SK-N-SH (cell line): Measurements from ENCODE around the gene MEG3. TPM values are rescaled to one million over a fixed set of nuclear protein-coding genes. Genes with fewer than 3 reads are reported as not detected.
"Not testable (repeated sequence)": the region's sequence is repeated elsewhere in the genome, so short reads cannot be mapped to it uniquely, and the experiment has no call there.

ENCODE experiments used
- CTCF ChIA-PET: fragments of 300-600, 350-600 bp; formaldehyde crosslinking; extraction: SDS; loops from one replicate; lab custom pipeline; 2021; lab: Yijun Ruan, JAX
- POLR2A ChIA-PET: fragments of 350-600 bp; sonication (Branson Sonifier 250); formaldehyde crosslinking; extraction: SDS; loops from one replicate; lab custom pipeline; 2020; ENCODE audit warnings: antibody characterized with exemption, inconsistent platforms; lab: Yijun Ruan, JAX
- DNase-seq: peaks from one replicate; pipeline ENCODE4 v3.0.0; 2012
- H2AFZ ChIP-seq: fragments of 200-600 bp; sonication (generic); 2 replicates; pipeline ENCODE4 v1.8.1; 2016; ENCODE audit warnings: antibody characterized with exemption, mild to moderate bottlenecking, low read depth
- H3F3A ChIP-seq: fragments of 200-600 bp; sonication (generic); replicated peaks from 2 replicates; pipeline ENCODE3; 2016; ENCODE audit warnings: antibody characterized with exemption, mild to moderate bottlenecking; ENCODE audit not compliant: insufficient read depth
- H3K27ac ChIP-seq, 2 experiments: fragments of 200-500 bp in 1 of 2; fragments of 200-600 bp in 1 of 2; sonication (Bioruptor generic) in 1 of 2; sonication (generic), shearing (Covaris generic) in 1 of 2; 2 replicates each; pipeline versions ENCODE4 v1.5.1 to v1.6.1; 2014 to 2016; ENCODE audit warnings: low read depth in 2 of 2, inconsistent platforms in 1 of 2, low read length in 1 of 2, mild to moderate bottlenecking in 1 of 2, mixed read lengths in 1 of 2
- H3K27me3 ChIP-seq: fragments of 200-600 bp; sonication (generic), shearing (Covaris generic); 2 replicates; pipeline ENCODE4 v1.6.1; 2016; ENCODE audit warnings: mixed run types; ENCODE audit not compliant: insufficient read depth
- H3K36me3 ChIP-seq, 2 experiments: fragments of 200-500 bp in 1 of 2; fragments of 200-600 bp in 1 of 2; sonication (Bioruptor generic) in 1 of 2; sonication (generic) in 1 of 2; replicated peaks in 1 of 2; 2 replicates each; pipeline versions ENCODE3 to v1.5.1; 2014 to 2016; ENCODE audit warnings: low read length in 1 of 2, mild to moderate bottlenecking in 1 of 2; ENCODE audit not compliant: insufficient read depth in 2 of 2, control insufficient read depth in 1 of 2
- H3K4me1 ChIP-seq, 2 experiments: fragments of 200-500 bp in 1 of 2; fragments of 200-600 bp in 1 of 2; sonication (Bioruptor generic) in 1 of 2; sonication (generic), shearing (Covaris generic) in 1 of 2; 2 replicates each; pipeline versions ENCODE4 v1.5.1 to v1.6.1; 2014 to 2016; ENCODE audit warnings: low read depth in 1 of 2, low read length in 1 of 2, mixed run types in 1 of 2; ENCODE audit not compliant: insufficient read depth in 2 of 2, control insufficient read depth in 1 of 2
- H3K4me2 ChIP-seq: fragments of 200-600 bp; sonication (generic), shearing (Covaris generic); 2 replicates; pipeline ENCODE4 v1.6.1; 2017; ENCODE audit warnings: mixed run types
- H3K4me3 ChIP-seq, 2 experiments: fragments of 200-500 bp in 1 of 2; fragments of 200-600 bp in 1 of 2; sonication (Bioruptor generic) in 1 of 2; sonication (generic), shearing (Covaris generic) in 1 of 2; 2 replicates each; pipeline versions ENCODE4 v1.5.1 to v1.8.1; 2014 to 2016; ENCODE audit warnings: low read depth in 2 of 2, inconsistent platforms in 1 of 2, low read length in 1 of 2, mild to moderate bottlenecking in 1 of 2, mixed read lengths in 1 of 2, moderate library complexity in 1 of 2
- H3K79me2 ChIP-seq: fragments of 200-600 bp; sonication (generic); 2 replicates; pipeline ENCODE4 v1.8.1; 2017; ENCODE audit warnings: mild to moderate bottlenecking; ENCODE audit not compliant: insufficient read depth
- H3K9ac ChIP-seq: fragments of 200-600 bp; sonication (generic); 2 replicates; pipeline ENCODE4 v1.6.1; 2017; ENCODE audit warnings: mixed run types
- H3K9me2 ChIP-seq: fragments of 200-600 bp; sonication (generic); 2 replicates; pipeline ENCODE4 v1.6.1; 2017; ENCODE audit warnings: mixed run types
- H3K9me3 ChIP-seq: fragments of 200-600 bp; sonication (generic); 2 replicates; pipeline ENCODE4 v1.6.1; 2017; ENCODE audit warnings: mixed run types, mild to moderate bottlenecking, moderate library complexity
- H4K20me1 ChIP-seq: fragments of 200-600 bp; sonication (generic); 2 replicates; pipeline ENCODE4 v1.6.1; 2017; ENCODE audit warnings: mild to moderate bottlenecking, mixed run types; ENCODE audit not compliant: insufficient read depth
- FOSL2 ChIP-seq: IDR thresholded peaks from 2 replicates; pipeline ENCODE4 v1.4.0; 2012; ENCODE audit warnings: low read depth, mild to moderate bottlenecking, moderate library complexity, borderline replicate concordance
- MEF2A ChIP-seq: IDR thresholded peaks from 2 replicates; pipeline ENCODE4 v1.4.0; 2012; ENCODE audit warnings: low read depth, borderline replicate concordance
- POLR2AphosphoS5 ChIP-seq: IDR thresholded peaks from 2 replicates; pipeline ENCODE4 v1.6.1; 2012; ENCODE audit warnings: low read depth, low read length
- RAD21 ChIP-seq: IDR thresholded peaks from 2 replicates; pipeline ENCODE4 v1.6.1; 2012; ENCODE audit warnings: mild to moderate bottlenecking, low read length
- RCOR1 ChIP-seq: fragments of 150-350 bp; IDR thresholded peaks from 2 replicates; pipeline ENCODE4 v1.6.1; 2017; ENCODE audit warnings: antibody characterized with exemption, low read length
- REST ChIP-seq: IDR thresholded peaks from 2 replicates; pipeline ENCODE4 v1.6.1; 2012; ENCODE audit warnings: mild to moderate bottlenecking, low read depth, low read length, moderate library complexity
- SMC3 ChIP-seq: IDR thresholded peaks from 2 replicates; pipeline ENCODE4 v1.6.1; 2012; ENCODE audit warnings: low read depth, low read length, improper control_type of control experiment
- TEAD4 ChIP-seq: IDR thresholded peaks from 2 replicates; pipeline ENCODE4 v1.4.0; 2012; ENCODE audit warnings: mild to moderate bottlenecking, borderline replicate concordance; ENCODE audit not compliant: insufficient read depth
- USF1 ChIP-seq: IDR thresholded peaks from 2 replicates; pipeline ENCODE4 v1.4.0; 2012; ENCODE audit warnings: low read depth, borderline replicate concordance
- YY1 ChIP-seq: IDR thresholded peaks from 2 replicates; pipeline ENCODE4 v1.4.0; 2012; ENCODE audit warnings: low read depth, mild to moderate bottlenecking
- ZBTB33 ChIP-seq: IDR thresholded peaks from 2 replicates; pipeline ENCODE4 v1.4.0; 2012; ENCODE audit warnings: low read depth, borderline replicate concordance
- WGBS: methylation state at CpG from one replicate; pipeline ENCODE4 v1.1.6; 2017; ENCODE audit warnings: low lambda C conversion rate; 5-methylcytosine and 5-hydroxymethylcytosine counted together
- polyA plus RNA-seq, 3 experiments: library from polyadenylated mRNA; depleted of rRNA; stranded (reverse); fragments of >200 nt; gene quantifications; 2 replicates each; pipeline ENCODE4 v1.2.3, GENCODE V29; 2012
- TF ChIP-seq, protein P1 (sequence below): IDR thresholded peaks from 2 replicates; pipeline ENCODE4; 2012

Gene MEG3
- polyA plus RNA-seq, 1 of the 3 experiments (the other 2 are of a cell fraction): not detected

GRCh38 chr14:100791995-100792394, 33.9 kb upstream of the MEG3 start (continued):
- no peak for TF ChIP-seq USF1
- TF ChIP-seq SMC3: no peak
- TF ChIP-seq, all 33 proteins: peak for 0

DNA sequence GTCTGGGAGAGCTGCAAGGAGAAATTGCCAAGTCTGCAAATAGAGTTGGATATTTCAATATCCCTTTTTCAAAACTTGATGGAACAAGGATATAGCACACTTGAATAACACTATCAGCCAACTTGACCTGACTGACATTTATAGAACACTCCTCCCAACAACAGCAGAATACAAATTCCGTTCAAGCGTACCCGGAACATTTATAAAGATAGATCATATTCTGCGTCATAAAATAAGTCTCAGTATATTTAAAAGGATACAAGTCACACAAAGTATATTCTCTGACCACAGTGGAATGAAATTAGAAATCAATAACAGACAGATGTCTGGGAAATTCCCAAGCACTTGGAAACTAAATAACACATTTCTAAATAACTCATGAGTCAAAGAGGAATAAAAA, 29.0 kb upstream of the MEG3 start:
- H3K27me3 ChIP-seq: no peaks in the 10 kb centered on the region
- no peaks in the 10 kb centered on the region for H3K9me2 ChIP-seq
- no peaks in the 10 kb centered on the region for H3K36me3 ChIP-seq
- 82% methylated on average over 4 of the region's 4 CpGs for WGBS
- no peak overlapping the region for H2AFZ ChIP-seq
- ChIA-PET CTCF (no interaction called here), POLR2A (no interaction called here)
- H3K4me3 ChIP-seq: no peak overlapping the region
- H3K9me3 ChIP-seq: no peaks in the 10 kb centered on the region
- H3K4me2 ChIP-seq: no peak overlapping the region
- H3K9ac ChIP-seq: no peak overlapping the region
- DNase-seq: no peak
- H4K20me1 ChIP-seq: no peaks in the 10 kb centered on the region
- H3F3A ChIP-seq: no peaks in the 10 kb centered on the region
- TF ChIP-seq REST: no peak
- no peak for TF ChIP-seq POLR2AphosphoS5
- TF ChIP-seq RCOR1: no peak
- H3K4me1 ChIP-seq: peaks cover 0 to 8% of the 10 kb centered on the region in 2 experiments; a peak in 1 of 4 replicates
- H3K79me2 ChIP-seq: no peaks in the 10 kb centered on the region
- H3K27ac ChIP-seq: no peak overlapping the region

- Histone ChIP-seq H3K4me1 (no peaks in the 10 kb centered on the region), H3K9ac (no peak overlapping the region), H2AFZ (no peak overlapping the region), H3K79me2 (no peaks in the 10 kb centered on the region), H3K4me3 (no peak overlapping the region), H3K9me3 (no peaks in the 10 kb centered on the region), H3K9me2 (no peaks in the 10 kb centered on the region), H3K36me3 (no peaks in the 10 kb centered on the region), H3K27ac (no peak overlapping the region), H4K20me1 (no peaks in the 10 kb centered on the region)
- DNase-seq: no peak
- ChIA-PET POLR2A (no interaction called here), CTCF (no interaction called here)
- 49% methylated on average over 4 of the region's 4 CpGs for WGBS
- no peak for TF ChIP-seq SMC3
- TF ChIP-seq TEAD4: no peak
- TF ChIP-seq RAD21: no peak
- TF ChIP-seq, protein P1, sequence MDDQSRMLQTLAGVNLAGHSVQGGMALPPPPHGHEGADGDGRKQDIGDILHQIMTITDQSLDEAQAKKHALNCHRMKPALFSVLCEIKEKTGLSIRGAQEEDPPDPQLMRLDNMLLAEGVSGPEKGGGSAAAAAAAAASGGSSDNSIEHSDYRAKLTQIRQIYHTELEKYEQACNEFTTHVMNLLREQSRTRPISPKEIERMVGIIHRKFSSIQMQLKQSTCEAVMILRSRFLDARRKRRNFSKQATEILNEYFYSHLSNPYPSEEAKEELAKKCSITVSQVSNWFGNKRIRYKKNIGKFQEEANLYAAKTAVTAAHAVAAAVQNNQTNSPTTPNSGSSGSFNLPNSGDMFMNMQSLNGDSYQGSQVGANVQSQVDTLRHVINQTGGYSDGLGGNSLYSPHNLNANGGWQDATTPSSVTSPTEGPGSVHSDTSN: no peak
- TF ChIP-seq YY1: no peak
- no peak for TF ChIP-seq MEF2A
- TF ChIP-seq FOSL2: no peak
- no peak for TF ChIP-seq ZBTB33
- TF ChIP-seq, all 33 proteins: peak for 0
- Histone ChIP-seq H3F3A (no peaks in the 10 kb centered on the region), H3K4me2 (no peak overlapping the region), H3K27me3 (no peaks in the 10 kb centered on the region)
Measured at GRCh38 chr14:100800041-100800440, 25.9 kb upstream of the MEG3 start.

DNA sequence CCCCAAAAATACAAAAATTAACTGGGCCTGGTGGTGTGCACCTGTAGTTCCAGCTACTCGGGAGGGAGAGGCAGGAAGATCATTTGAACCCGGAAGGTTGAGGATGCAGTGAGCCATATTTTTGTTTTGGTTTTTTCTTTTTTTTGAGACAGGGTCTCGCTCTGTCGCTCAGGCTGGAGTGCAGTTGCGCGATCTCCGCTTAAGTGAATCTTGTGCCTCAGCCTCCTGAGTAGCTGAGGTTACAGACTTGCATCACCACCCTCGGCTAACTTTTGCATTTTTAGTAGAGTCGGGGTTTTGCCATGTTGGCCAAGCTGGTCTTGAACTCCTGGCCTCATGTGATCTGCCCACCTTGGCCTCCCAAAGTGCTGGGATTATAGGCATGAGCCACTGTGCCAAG, 24.5 kb upstream of the MEG3 start:
- WGBS: 72% methylated on average over 9 of the region's 9 CpGs

More for the DNA sequence above, 24.5 kb upstream of the MEG3 start:
- H4K20me1 ChIP-seq, H3K4me2 ChIP-seq, H3K9me3 ChIP-seq, H3K9me2 ChIP-seq, H3K4me3 ChIP-seq, H3F3A ChIP-seq, H3K9ac ChIP-seq, DNase-seq, H3K27ac ChIP-seq, H3K27me3 ChIP-seq, H3K4me1 ChIP-seq, POLR2A ChIA-PET, H2AFZ ChIP-seq, H3K79me2 ChIP-seq, H3K36me3 ChIP-seq: not testable (repeated sequence)
- CTCF ChIA-PET: interaction anchor here (1.6 kb wide), 1 partner anchor 14 kb away, joined by 5 read pairs; no protein-coding TSS in a partner anchor
